ENCODE data around the gene PTPRE.

DNA sequence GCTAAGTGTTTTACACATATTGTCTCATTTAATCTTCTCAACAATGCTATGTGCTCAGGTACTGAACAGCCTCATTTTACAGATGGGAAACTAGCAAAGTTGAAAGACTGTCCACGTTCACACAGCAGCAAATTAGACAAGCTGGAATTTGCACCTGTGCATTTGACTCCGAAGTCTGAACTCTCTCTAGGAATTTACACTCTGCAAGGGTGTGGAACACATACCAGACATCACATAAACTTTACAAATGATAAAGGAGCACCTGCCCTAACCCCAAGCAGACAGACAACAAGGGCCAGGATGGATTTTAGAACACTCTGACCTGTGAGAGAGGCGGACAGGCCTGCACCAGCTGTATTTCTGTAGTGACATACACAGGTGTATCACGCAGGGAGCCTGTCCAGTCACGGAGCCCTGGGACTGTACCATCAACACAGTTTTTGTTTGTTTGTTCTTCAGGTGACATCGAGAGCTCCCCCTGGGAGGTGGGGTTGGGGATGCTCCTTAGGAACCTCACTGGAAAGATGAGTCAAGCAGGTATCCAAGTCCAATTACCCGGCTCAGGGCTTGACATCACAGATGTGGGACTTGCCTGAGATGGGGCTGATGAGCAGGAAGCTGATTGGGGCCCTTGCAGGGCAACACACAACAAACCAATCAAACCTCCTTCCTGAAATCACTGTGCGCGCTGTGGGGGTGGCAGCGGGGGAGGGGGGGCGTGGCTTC is 188.3 kb downstream of the PTPRE start:
- no peak for TF ChIP-seq POLR2A (IDR thresholded peaks at IDR 0.05; ENCODE audit: low read length)
- no peak for TF ChIP-seq GATA1 (IDR thresholded peaks at IDR 0.05; ENCODE audit: low read depth, low read length)

Data from erythroblast (primary cell).